ENCODE data around the gene SUMO4.

SUMO4 gene

DNA sequence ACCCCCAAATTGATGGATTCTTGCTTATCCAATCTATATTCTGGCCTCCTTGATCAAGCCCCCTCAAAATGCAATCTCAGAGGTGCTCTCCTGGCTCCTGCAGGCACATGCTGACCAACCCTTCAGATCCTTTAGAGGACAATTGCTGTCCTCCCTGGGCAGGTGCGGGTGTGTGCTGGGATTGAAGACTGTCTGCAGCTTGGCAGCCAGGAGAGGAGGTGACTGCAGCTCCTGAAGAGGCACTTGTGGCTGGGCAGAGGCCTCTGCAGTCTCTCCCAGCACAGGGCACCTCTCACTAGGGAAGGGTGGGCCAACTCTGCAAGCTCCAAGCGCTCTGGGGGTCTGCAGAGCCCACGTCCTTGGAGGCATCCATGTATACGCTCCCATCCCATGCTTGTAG lies 28.5 kb downstream of the SUMO4 start:
- H3K27ac Mint-ChIP-seq: no peak overlapping the region
- peaks cover 23% of the 10 kb centered on the region for H3K4me1 Mint-ChIP-seq
- H3K9me3 Mint-ChIP-seq: no peaks in the 10 kb centered on the region
- no peaks in the 10 kb centered on the region for H3K36me3 Mint-ChIP-seq (ENCODE audit: low read depth)
- no peak overlapping the region for H3K4me3 Mint-ChIP-seq
- peaks cover 9% of the 10 kb centered on the region for H3K27me3 Mint-ChIP-seq (ENCODE audit: low read depth, poor library complexity)
- no peak for DNase-seq
- TF ChIP-seq, protein P1, sequence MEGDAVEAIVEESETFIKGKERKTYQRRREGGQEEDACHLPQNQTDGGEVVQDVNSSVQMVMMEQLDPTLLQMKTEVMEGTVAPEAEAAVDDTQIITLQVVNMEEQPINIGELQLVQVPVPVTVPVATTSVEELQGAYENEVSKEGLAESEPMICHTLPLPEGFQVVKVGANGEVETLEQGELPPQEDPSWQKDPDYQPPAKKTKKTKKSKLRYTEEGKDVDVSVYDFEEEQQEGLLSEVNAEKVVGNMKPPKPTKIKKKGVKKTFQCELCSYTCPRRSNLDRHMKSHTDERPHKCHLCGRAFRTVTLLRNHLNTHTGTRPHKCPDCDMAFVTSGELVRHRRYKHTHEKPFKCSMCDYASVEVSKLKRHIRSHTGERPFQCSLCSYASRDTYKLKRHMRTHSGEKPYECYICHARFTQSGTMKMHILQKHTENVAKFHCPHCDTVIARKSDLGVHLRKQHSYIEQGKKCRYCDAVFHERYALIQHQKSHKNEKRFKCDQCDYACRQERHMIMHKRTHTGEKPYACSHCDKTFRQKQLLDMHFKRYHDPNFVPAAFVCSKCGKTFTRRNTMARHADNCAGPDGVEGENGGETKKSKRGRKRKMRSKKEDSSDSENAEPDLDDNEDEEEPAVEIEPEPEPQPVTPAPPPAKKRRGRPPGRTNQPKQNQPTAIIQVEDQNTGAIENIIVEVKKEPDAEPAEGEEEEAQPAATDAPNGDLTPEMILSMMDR (IDR thresholded peaks at IDR 0.05): no peak

DNA sequence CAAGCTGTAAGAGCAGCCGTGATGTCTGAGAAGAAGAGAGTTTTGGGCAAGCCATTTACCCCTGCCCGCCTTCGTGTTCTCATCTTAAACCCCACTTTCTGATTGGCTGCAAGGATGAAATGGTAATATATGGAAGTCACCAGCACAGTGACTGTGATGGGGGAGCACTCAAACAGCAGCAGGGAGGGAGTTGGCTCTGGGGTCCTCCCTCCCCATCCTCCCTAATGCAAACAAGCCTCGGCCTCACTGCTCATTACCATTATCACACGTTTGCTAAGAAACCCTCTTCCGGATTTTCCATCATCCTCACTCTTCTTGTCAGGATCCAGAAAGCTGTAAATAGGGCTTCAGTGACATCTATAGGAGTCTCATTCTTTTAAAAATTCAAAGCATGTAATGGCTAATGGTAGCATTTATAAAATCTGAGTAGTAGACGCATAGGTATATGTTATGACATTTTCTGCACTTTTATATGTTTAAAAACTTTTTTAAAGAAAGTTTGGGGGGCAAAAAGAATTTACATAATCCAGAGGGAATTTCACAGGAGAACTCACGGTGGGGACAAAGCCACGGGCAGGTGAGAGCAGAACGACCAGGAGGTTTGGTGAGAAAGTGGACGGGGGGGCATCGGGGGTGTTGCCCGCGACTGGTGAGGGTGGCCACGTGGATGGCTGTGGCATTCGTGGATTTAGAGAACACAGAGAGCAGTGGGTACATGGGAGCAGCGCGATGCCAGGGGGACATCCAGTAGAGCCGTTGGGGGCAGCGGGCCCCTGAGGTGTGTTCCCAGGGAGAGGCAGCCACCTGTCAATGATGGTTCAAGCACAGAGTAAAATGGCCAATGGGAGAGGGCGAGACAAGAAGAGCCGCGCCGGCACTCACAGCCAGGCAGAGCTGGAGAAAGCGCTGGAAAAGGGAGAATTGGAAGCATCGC lies 29.6 kb downstream of the SUMO4 start:
- Mint-ChIP-seq H3K36me3 (ENCODE audit: low read depth) (no peaks in the 10 kb centered on the region), H3K9me3 (no peaks in the 10 kb centered on the region), H3K4me1 (peaks cover 14% of the 10 kb centered on the region), H3K27me3 (ENCODE audit: low read depth, poor library complexity) (peaks cover 13% of the 10 kb centered on the region), H3K27ac (no peak overlapping the region), H3K4me3 (no peak overlapping the region)
- TF ChIP-seq, protein P1 (IDR thresholded peaks at IDR 0.05): no peak
- no peak for DNase-seq

DNA sequence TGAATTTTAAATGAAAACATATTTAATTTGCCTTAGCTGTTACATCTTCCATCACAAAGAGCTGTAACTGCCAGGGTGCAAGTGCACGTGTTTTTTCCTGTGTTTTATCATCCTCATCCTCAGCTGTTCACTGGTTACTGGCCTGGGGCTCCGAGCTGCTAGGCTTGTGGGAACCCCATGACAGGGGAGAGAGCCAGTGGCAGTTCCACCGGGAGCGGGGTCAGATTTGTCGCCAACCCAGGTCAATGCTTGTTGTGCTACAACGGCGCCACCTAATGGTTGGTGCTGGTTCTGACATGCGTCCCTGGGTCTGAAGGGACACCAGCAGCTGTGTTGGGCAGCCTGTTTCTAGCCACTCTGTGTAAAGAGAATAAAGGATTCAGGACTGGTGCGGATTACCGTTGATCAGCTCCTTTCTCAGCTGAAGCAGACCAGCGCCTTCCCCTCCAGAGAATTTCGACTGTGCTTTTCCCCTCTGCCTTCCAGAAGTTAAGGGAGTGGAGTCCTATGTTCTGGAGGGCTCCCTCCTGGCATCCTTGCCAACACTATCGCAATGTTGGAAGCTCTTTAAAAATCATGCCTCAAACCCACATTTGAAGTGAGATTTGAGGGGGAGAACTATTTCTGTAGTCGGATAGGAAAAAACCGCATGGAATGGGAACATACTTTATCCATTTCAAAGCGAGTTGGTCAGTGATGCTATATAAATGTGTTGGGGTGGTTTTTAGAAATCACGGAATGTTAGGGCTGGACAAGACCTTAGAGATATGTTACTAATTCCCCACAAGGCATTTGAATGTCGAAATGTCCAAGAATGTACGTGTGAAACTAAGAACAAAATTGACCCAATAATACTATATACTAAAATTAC lies 32.1 kb downstream of the SUMO4 start:
- Mint-ChIP-seq H3K36me3 (ENCODE audit: low read depth) (no peaks in the 10 kb centered on the region), H3K27ac (no peak overlapping the region), H3K9me3 (no peaks in the 10 kb centered on the region), H3K4me1 (peaks cover 11% of the 10 kb centered on the region), H3K27me3 (ENCODE audit: low read depth, poor library complexity) (peaks cover 10% of the 10 kb centered on the region), H3K4me3 (no peak overlapping the region)
- DNase-seq: peak; percentile 96
- TF ChIP-seq, protein P1 (IDR thresholded peaks at IDR 0.05): peak; percentile 90

DNA sequence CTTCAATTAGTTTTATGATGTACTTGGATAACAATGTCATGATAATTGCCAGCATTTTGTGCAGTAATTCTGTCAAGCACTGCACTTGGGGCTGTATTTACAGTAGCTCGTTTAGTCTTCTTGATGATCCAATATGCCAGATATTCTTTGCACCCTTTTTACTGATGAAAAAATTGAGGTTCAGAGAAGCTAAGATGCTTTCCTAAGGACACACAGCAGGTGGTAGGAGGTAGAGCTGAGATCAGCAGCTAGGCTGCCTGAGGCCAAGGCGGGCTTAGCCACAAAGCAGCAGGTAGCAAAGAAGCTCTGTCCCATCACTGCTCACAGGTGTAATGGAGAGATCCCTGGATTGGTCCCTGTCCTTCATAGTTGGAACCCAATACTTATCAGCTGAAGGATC lies 33.3 kb downstream of the SUMO4 start:
- Mint-ChIP-seq H3K4me3 (no peak overlapping the region), H3K9me3 (no peaks in the 10 kb centered on the region), H3K36me3 (ENCODE audit: low read depth) (no peaks in the 10 kb centered on the region), H3K4me1 (peaks cover 11% of the 10 kb centered on the region), H3K27me3 (ENCODE audit: low read depth, poor library complexity) (peaks cover 11% of the 10 kb centered on the region), H3K27ac (no peak overlapping the region)
- no peak for DNase-seq
- TF ChIP-seq, protein P1 (IDR thresholded peaks at IDR 0.05): no peak

DNA sequence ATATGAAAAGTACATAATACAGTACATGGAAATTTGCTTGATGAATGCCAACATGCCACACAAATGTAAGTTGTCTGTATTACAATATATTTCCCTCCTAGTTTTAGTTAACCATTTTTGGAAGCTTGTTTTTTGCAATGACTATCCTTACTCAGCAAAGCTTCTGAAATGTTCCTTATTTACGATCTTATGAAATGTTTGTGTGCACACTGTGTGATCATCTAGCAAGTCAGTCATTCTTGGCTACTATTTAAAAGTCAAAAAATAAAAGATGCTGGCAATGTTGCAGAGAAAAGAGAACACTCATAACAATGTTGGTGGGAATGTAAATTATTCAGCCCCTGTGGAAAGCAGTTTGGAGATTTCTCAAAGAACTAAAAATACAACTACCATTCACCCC lies 33.8 kb downstream of the SUMO4 start:
- Mint-ChIP-seq H3K4me3 (no peak overlapping the region), H3K36me3 (ENCODE audit: low read depth) (no peaks in the 10 kb centered on the region)

More for the DNA sequence above, 33.8 kb downstream of the SUMO4 start:
- Mint-ChIP-seq H3K27me3 (ENCODE audit: low read depth, poor library complexity) (peaks cover 10% of the 10 kb centered on the region), H3K4me1 (peaks cover 9% of the 10 kb centered on the region), H3K27ac (no peak overlapping the region), H3K9me3 (no peaks in the 10 kb centered on the region)
- no peak for DNase-seq
- TF ChIP-seq, protein P1 (IDR thresholded peaks at IDR 0.05): no peak
